ENCODE results near the gene ZFHX3. TPM values are rescaled to one million over a fixed set of nuclear protein-coding genes. Genes with fewer than 3 reads are reported as not detected.
A peak's percentile ranks its signal among the peaks of the same experiment; 100 is the strongest.

The ZFHX3 gene
- total and polyA plus RNA-seq, 9 donors, result 3.4 to 17.6 (median 11.9) TPM

DNA sequence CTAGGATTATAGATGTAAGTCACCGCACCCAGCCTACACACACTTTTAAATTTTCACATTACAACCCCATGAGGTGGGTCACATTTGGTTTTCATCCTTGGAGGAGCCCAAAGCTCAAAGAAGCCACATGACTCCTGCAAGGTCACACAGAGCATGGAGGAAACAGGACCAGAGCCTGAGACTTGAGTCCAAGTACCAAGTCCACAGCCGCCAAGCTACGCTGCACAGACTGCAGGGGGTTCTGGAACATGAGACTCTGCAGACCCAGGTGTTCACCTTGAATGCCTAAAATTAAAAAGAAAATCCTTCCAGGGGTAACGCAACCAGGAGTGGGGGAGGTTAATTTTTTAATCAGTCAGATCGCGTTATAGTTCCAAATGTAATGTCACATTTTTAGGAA is 150.2 kb downstream of the ZFHX3 start:
- Histone ChIP-seq H3K9me3 (no peaks in the 10 kb centered on the region), H3K27ac (no peak overlapping the region), H3K27me3 (no peaks in the 10 kb centered on the region), H3K4me1 (ENCODE audit: insufficient read depth) (peaks cover 4% of the 10 kb centered on the region), H3K4me3 (no peak overlapping the region), H3K36me3 (no peaks in the 10 kb centered on the region)
- TF ChIP-seq EP300 (IDR thresholded peaks at IDR 0.05), result no peak
- TF ChIP-seq, protein P1, sequence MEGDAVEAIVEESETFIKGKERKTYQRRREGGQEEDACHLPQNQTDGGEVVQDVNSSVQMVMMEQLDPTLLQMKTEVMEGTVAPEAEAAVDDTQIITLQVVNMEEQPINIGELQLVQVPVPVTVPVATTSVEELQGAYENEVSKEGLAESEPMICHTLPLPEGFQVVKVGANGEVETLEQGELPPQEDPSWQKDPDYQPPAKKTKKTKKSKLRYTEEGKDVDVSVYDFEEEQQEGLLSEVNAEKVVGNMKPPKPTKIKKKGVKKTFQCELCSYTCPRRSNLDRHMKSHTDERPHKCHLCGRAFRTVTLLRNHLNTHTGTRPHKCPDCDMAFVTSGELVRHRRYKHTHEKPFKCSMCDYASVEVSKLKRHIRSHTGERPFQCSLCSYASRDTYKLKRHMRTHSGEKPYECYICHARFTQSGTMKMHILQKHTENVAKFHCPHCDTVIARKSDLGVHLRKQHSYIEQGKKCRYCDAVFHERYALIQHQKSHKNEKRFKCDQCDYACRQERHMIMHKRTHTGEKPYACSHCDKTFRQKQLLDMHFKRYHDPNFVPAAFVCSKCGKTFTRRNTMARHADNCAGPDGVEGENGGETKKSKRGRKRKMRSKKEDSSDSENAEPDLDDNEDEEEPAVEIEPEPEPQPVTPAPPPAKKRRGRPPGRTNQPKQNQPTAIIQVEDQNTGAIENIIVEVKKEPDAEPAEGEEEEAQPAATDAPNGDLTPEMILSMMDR (IDR thresholded peaks at IDR 0.05), result no peak
- no peak for TF ChIP-seq POLR2A (IDR thresholded peaks at IDR 0.05)
- intact Hi-C loops (cut with DNase I), result no loop called here
- DNase-seq, result no peak
- WGBS, 3 donors, result 95 to 98% (median 98%) methylated on average over 6 of the region's 6 CpGs

DNA sequence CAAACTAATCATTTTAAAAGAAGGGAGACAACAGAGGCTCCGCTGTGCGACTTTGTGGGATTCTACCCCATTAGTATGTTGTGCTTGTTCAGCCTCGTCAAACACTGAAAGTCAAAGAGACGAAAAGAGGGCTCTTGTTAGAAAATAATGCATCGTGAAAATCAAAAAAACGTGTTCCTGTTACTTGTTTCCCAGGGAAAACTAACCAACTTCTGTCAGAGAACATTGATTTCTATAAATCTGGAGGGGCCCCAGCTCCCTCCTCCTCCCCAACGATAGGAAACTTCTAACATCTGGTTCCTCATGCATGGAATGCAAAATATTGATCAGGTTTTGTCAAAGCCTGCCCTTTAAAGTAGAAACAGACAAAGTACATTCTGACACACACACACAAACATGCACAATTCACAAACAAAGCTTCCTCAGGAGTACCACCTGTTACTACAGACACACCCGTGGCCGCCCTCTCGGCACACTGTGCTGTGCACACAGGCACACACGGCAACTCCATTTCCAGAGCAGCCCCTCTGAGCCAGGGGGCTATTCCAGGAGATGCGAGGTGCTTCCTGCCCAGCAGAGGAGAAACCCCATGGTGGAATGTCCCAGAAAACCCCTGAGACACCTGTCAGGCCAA is 151.3 kb downstream of the ZFHX3 start:
- TF ChIP-seq EP300 (IDR thresholded peaks at IDR 0.05) (no peak), POLR2A (IDR thresholded peaks at IDR 0.05) (no peak)
- TF ChIP-seq, protein P1 (IDR thresholded peaks at IDR 0.05), result no peak
- DNase-seq, result no peak
- no peak overlapping the region for H3K4me3 ChIP-seq
- WGBS, 3 donors, result 62 to 76% (median 70%) methylated on average over 12 of the region's 12 CpGs
- H3K4me1 ChIP-seq (ENCODE audit: insufficient read depth), result peaks cover 4% of the 10 kb centered on the region
- H3K27ac ChIP-seq, result no peak overlapping the region
- H3K27me3 ChIP-seq, result no peaks in the 10 kb centered on the region
- intact Hi-C loops (cut with DNase I), result no loop called here
- no peaks in the 10 kb centered on the region for H3K9me3 ChIP-seq
- H3K36me3 ChIP-seq, result no peaks in the 10 kb centered on the region

DNA sequence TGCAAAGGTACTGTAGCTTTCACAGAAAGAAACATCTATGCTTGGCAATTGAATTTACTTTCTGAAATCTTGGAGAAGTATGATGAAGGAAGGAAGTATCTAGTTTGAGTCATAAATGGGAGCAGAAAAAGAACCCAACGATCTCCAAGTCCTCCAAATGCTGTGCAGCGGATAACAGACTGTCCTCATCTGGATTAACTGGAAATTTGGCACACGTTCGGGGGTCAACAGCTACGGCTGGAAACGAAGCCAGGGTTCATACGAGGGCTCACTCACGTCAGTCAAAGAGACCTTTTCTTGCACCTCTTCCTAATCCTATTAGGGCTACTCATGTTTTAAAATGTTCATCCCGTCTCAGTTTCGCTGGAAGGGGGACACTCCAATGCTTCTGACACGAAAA is 152.0 kb downstream of the ZFHX3 start:
- no peak overlapping the region for H3K27ac ChIP-seq

DNA sequence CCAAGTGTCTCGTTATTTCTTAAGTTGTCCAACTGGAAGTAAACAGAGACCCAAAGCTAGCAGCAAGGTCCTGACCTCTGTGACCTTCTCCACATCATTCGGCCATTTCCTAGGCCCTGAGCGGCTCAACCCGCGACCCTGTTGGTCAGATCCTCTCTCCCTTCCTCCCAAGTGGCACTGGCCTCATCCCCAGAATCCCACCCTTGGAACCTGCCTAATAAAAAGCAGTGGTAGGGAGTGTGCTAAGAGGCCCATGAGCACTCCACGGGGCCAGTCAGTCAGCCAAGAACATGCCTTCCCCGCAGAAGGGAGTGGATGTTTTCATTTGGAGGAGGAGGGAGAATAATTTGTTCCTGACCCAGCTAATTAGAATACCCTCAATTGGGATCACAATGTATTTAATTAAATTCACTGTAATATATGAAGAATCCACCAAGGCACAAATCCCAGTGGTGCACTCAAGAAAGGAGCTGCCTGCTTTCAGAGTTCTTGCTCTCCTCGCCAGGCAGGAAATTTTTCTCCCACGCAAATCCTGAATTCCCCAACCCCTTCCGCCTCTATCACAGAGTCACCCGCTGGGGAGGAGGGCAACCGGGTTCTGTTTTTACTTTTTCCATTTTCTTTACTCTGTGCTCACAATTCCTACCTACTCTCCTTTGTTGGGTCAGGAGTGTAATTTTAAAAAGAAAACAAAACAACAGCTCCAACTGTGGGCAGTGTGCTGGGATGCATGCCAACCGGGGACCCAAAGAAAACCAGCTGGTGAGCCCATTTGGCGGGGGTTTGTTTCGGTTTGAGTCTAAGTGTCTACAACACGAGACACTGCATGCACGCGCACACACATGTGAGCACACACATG is 153.4 kb downstream of the ZFHX3 start:
- Histone ChIP-seq H3K4me3 (no peak overlapping the region), H3K9me3 (no peaks in the 10 kb centered on the region), H3K36me3 (no peaks in the 10 kb centered on the region), H3K4me1 (ENCODE audit: insufficient read depth) (peaks cover 4% of the 10 kb centered on the region), H3K27ac (no peak overlapping the region), H3K27me3 (no peaks in the 10 kb centered on the region)
- DNase-seq, result peak in 1 of 5 donors; percentile 55
- TF ChIP-seq POLR2A (IDR thresholded peaks at IDR 0.05), result no peak
- TF ChIP-seq EP300 (IDR thresholded peaks at IDR 0.05), result no peak
- TF ChIP-seq, protein P1 (IDR thresholded peaks at IDR 0.05), result no peak
- WGBS, 3 donors, result 36 to 46% (median 45%) methylated on average over 18 of the region's 18 CpGs
- intact Hi-C loops (cut with DNase I), result no loop called here

More for the DNA sequence above, 152.0 kb downstream of the ZFHX3 start:
- Histone ChIP-seq H3K4me1 (ENCODE audit: insufficient read depth) (peaks cover 4% of the 10 kb centered on the region), H3K4me3 (no peak overlapping the region), H3K27me3 (no peaks in the 10 kb centered on the region), H3K9me3 (no peaks in the 10 kb centered on the region), H3K36me3 (no peaks in the 10 kb centered on the region)
- WGBS, 3 donors, result 47 to 55% (median 49%) methylated on average over 11 of the region's 11 CpGs
- intact Hi-C loops (cut with DNase I), result no loop called here
- TF ChIP-seq POLR2A (IDR thresholded peaks at IDR 0.05), result no peak
- DNase-seq, result no peak

Data from ovary (tissue), 9 donors.